22Rv1 (cell line): Measurements from ENCODE around the gene FGF11.
A peak's percentile ranks its signal among the peaks of the same experiment; 100 is the strongest.

ENCODE experiments used
- ZFX ChIP-seq: fragments of 450-650 bp; IDR thresholded peaks from 2 replicates; pipeline ENCODE4 v1.6.1; 2017; ENCODE audit warnings: antibody characterized with exemption, borderline replicate concordance
- TF ChIP-seq, protein P1 (sequence below): fragments of 450-650 bp; IDR thresholded peaks from 2 replicates; pipeline ENCODE4 v1.5.1; 2017; ENCODE audit warnings: mild to moderate bottlenecking

GRCh38 chr17:7484919-7485377 lies 45.6 kb downstream of the FGF11 start:
- TF ChIP-seq, protein P1, sequence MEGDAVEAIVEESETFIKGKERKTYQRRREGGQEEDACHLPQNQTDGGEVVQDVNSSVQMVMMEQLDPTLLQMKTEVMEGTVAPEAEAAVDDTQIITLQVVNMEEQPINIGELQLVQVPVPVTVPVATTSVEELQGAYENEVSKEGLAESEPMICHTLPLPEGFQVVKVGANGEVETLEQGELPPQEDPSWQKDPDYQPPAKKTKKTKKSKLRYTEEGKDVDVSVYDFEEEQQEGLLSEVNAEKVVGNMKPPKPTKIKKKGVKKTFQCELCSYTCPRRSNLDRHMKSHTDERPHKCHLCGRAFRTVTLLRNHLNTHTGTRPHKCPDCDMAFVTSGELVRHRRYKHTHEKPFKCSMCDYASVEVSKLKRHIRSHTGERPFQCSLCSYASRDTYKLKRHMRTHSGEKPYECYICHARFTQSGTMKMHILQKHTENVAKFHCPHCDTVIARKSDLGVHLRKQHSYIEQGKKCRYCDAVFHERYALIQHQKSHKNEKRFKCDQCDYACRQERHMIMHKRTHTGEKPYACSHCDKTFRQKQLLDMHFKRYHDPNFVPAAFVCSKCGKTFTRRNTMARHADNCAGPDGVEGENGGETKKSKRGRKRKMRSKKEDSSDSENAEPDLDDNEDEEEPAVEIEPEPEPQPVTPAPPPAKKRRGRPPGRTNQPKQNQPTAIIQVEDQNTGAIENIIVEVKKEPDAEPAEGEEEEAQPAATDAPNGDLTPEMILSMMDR: 0 out of 2 replicates have a peak, but pooled peaks have one; percentile 34
- TF ChIP-seq ZFX: no peak
